NCI-H446 (cell line): ENCODE data around the gene LSAMP.

Source experiments
- DNase-seq, 2 experiments: peaks; one replicate each; lab custom pipeline; 2025; lab: John Stamatoyannopoulos, UW

LSAMP gene

GRCh38 chr3:116354382-116354781 lies 90.9 kb downstream of the LSAMP start:
- no peak for DNase-seq

GRCh38 chr3:116350119-116350733 lies 95.1 kb downstream of the LSAMP start:
- DNase-seq: no peak

- DNase-seq: no peak
Measured at GRCh38 chr3:116348216-116348615, 97.1 kb downstream of the LSAMP start.

DNA sequence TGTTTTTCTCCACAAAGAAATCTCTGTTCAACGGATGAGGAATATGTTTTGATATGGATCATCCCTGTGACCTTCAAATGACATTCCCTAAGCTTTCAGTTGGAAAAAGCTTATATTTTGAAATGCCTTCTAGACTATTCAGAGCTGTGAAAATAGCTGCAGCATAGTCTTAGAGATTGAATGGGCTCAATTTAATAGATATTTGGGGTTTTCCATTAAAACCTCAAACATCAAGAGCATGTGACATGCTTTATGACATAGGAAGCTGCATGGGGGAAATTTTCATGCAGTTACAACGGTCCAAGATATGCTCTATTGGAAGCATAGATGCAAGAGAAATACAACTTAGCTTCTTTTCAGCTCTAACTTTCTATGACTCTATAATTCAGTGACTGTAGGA lies 102.8 kb downstream of the LSAMP start:
- DNase-seq: no peak

DNA sequence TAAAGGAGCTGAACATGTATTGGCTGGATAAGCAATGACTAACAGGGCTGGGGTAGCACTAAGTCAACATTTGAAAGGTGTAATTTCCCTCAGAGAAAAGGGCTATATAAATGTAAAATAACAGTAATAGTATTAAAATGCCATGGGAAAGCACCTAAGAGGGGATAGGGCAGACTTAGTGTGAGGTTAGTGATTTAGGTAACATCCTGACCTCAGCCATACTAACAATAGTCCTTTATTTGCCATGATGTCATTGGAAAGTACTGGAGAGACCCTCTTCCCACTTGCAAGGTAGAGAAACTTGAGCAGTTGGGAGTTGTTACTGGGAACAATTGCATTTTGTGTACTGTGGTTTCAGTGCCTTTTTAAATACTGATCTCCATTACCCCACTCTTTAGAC lies 103.4 kb downstream of the LSAMP start:
- no peak for DNase-seq

DNA sequence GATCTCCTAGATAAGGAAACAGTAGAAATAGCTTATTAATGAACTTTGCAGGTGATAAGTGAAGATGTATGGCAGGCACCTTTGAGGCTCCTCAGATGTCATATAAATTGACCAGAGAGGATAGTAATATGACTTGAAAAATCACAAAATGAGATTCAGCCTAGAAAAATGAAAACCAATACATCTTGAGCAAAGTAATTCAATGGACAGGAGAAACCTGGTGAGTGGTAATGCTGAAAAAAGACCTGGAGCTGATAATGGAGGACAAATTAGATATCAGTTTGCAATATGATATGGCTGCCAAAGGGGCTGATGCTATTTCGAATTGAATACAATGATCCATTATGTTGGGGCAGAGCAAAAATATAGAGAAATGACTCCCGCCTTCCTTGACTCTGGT lies 103.9 kb downstream of the LSAMP start:
- DNase-seq: no peak

DNA sequence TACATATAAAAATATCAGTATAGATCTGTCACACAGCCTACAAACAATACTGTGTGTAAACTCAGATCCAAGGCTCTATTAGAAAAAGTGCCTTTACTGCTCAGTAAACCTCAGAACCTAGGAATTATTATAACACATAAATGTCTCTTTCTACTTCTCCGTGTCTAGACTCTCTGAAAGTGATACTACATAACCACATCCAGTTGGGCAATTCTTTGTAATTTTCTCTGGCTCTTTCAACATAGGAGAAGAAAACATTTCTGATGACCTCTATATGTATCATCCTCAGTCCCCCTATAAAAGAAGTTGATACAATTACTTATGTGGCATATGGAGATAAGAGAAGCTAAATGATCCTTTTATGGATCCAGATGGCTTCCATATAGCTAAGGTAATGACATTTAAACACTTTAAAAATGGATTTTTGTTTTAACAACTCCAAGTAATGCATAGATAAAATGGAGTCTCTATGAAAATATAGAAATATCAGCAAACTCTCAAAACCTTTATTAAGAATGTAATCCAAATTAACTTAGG lies 104.5 kb downstream of the LSAMP start:
- DNase-seq: no peak

- peak; percentile 88 to 96 for DNase-seq
Measured at GRCh38 chr3:116339441-116340028, 105.8 kb downstream of the LSAMP start.

GRCh38 chr3:116338713-116339112 lies 106.6 kb downstream of the LSAMP start:
- peak in 1 of 2 experiments; percentile 15 for DNase-seq

DNA sequence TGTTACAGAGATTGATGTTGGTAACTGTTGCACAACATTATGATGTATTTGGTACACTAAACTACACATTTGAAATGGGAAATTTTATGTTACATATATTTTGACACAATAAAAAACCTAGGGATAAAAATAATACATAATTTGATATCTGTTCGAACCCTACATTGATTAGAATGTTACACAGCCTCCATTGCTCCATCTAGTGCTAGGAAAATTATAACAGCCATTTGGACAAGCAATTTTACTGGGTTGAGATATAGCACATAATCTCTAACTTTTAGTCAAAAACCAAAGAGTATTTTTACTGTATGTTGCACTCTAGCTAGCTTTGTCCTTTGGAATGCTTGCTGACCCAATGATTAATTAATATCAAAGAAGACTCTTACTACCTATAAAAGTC lies 108.1 kb downstream of the LSAMP start:
- peak in 1 of 2 experiments; percentile 14 for DNase-seq

- peak in 1 of 2 experiments; percentile 37 for DNase-seq
Measured at GRCh38 chr3:116331380-116331779, 113.9 kb downstream of the LSAMP start.

GRCh38 chr3:116322750-116323375 lies 122.4 kb downstream of the LSAMP start:
- no peak for DNase-seq

GRCh38 chr3:116318370-116318769 lies 126.9 kb downstream of the LSAMP start:
- peak in 1 of 2 experiments; percentile 28 for DNase-seq

- peak in 1 of 2 experiments; percentile 31 for DNase-seq
Measured at GRCh38 chr3:116316771-116317170, 128.5 kb downstream of the LSAMP start.

- DNase-seq: no peak
Measured at GRCh38 chr3:116314476-116314875, 130.8 kb downstream of the LSAMP start.

- no peak for DNase-seq
Measured at GRCh38 chr3:116306720-116307119, 138.6 kb downstream of the LSAMP start.

- DNase-seq: no peak
Measured at GRCh38 chr3:116306149-116306548, 139.1 kb downstream of the LSAMP start.

DNA sequence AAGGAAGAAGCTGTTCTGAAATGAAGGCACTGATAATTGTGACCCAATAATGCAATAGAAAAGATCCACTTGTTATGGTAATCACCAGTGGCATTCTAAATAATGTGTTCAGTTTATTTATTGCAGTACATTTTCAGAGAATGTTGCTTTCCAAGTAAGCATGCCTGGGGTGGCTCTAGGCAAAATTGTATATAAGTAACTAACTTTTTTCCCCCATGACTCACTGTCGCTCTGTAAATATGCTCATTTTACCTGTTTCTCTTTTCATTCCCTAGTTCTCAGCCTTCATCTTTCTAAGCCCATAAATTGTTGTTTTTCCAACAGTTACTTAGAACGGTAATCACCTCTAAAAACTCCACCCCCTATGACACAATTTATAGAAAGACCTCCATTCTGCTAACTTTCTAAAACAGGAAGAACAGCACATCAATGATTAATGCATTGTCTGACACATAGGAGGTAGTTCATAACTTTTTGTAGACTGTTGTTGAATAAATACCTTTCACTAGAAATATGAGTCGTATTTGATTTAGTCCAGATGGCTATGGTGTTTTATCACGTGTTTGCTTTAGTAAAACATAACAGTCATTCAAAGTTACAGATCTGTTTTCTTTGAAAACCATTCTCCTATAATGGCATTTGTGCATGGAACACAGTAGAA lies 143.1 kb downstream of the LSAMP start:
- DNase-seq: no peak

DNA sequence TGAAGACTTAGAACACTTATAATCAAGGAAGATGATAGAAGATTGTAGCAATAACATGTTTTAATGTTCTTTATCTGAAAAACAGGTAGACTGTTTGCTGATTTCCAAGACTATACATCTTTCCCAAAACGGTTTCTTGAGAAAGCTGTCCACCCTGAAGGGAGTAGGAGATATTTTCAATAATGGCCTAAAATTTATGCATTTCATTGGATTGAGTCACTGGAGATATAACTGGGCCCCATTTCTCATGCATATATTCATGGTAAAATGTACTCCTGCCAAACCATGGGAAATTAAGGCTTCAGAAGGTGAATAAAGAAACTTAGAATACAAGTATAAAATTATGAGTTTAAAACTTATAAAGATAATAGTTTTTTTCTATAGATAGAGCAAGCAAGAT lies 143.9 kb downstream of the LSAMP start:
- DNase-seq: no peak

GRCh38 chr3:116300226-116300625 lies 145.1 kb downstream of the LSAMP start:
- peak; percentile 85 to 87 for DNase-seq

- peak; percentile 85 to 90 for DNase-seq
Measured at GRCh38 chr3:116299646-116300081, 145.6 kb downstream of the LSAMP start.

DNA sequence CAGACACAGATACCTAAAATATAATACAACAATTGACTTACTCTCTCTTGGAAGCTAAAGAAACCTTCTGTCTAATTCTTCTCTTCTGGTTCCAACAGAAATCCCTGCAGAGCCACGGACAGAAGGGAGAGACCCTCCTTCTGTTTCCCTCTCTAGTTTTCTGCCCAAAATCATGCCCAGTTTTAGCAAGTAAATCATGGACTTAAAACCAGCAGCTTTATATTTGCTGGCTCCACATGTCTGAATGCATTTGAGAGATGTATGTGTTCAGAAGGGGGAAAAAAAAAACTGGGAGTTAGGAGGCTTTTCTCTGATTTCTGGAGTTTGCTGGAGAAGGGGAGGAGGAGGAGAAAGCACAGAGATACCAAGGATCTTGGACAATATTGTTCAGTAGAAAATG lies 147.1 kb downstream of the LSAMP start:
- DNase-seq: peak; percentile 65 to 81

DNA sequence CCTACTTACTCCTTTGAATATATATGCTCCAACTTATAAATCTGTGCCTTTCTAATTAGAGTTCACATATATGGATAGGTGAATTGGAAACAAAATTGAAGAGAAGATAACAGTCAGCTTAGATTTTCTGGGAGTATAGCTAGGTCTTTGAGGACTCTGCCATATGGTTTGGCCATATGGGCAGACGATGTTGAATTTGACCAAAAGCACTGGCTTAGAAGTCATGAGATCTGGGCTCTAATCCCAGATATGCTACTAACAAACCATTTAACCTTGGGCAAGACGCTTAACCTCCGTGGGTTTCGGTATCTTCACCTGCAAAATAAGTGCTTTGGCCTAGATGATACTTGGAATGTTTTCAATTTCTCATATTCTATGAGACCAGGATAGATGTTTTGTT lies 154.1 kb downstream of the LSAMP start:
- DNase-seq: peak; percentile 69 to 87
